Stimulated activated CD4-positive, alpha-beta T cell treated with anti-CD3 and anti-CD28 coated beads, Interleukin-2, amount 100 ng/mL, for 24 hours (primary cell): Measurements from ENCODE around the gene SRF.

ENCODE experiments used
- DNase-seq, 2 donors: peaks; one replicate each; pipeline ENCODE4 v3.0.0-alpha.2; 2020

Gene SRF

GRCh38 chr6:43184268-43184985, 13.4 kb downstream of the SRF start:
- DNase-seq = no peak

GRCh38 chr6:43185391-43185985, 14.4 kb downstream of the SRF start:
- no peak for DNase-seq

- no peak for DNase-seq
Observed at GRCh38 chr6:43186019-43186418, 14.9 kb downstream of the SRF start.

DNA sequence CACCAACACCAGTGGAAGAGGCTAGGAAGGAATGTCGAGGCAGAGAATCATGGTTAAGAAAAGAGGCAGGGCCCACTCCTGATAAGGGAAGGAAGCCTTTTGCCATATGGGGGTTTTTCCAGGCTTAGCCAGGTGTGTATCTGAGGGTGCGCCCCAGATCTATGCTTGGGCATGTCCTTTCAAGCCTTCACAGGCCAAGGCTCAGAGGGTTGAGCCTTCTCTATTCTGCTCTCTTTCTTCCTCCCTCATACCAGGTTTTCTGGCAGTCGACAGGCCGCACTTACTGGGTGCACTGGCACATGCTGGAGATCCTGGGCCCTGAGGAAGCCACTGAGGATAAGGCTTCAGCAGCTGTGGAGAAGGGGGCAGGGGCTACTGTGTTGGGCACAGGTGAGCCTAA, 15.6 kb downstream of the SRF start:
- DNase-seq = no peak

GRCh38 chr6:43187821-43188220, 16.8 kb downstream of the SRF start:
- no peak for DNase-seq

DNA sequence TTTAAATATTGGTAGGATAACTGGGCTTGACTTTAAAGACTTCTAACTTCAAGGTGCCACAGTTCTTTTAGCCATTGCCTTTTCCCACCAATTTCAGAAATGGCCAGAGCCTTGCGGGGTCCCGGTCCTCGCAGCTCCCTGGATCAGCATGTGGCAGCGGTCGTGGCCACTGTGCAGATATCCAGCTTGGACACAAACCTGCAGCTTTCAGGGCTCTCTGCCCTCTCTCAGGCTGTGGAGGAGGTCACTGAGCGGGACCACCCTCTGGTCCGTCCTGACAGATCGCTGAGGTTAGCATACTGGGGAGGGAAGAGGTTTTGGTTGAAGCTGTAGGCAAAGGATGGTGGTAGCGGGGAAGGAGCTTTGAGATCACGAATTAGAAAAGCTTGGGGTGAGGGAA, 17.4 kb downstream of the SRF start:
- no peak for DNase-seq

DNA sequence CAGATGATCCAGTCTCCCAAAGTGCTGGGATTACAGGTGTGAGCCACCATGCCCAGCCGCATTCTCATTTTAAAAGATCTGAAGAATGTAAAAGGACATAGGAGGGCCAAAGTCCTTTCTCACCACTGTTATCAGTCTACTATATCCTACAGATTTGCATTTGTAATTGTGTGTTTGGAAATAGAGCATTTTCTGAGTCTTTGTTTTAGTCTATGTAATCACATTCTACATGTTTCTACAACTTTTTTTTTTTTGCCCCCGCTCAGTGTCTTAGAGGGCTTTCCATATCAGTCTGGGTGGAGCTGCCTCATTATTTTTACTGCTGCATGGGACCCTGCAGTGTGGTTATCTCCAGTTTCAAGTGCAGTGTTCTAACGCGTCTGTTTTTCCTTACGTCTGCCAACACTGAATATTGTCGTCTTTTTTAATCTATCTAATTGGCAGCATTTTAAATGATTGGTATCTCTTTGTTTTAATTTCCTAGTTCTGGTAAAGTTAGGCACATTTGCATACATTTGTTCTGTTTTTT, 18.8 kb downstream of the SRF start:
- no peak for DNase-seq

GRCh38 chr6:43192911-43193310, 21.8 kb downstream of the SRF start:
- no peak for DNase-seq

DNA sequence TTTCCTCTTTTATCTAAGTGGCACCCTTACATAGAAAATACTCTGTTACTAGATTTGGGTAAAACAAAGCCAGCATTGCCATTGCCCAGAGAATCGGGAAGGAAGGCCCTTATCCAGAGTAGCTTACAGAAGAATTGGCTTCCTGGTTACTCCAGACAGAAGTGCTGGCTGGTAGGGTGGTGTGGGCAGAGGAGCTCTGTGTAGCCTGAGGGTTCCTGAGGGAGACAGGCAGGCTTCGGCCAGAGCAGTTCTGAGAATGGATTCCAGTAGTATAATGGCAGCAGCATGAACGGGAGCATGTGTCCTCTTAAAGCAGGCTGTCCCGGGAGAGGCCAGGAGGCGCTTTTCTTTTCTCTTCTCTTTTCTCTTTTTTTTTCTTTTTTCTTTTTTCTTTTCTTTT, 22.9 kb downstream of the SRF start:
- DNase-seq = no peak

GRCh38 chr6:43196337-43196736, 25.3 kb downstream of the SRF start:
- no peak for DNase-seq

- DNase-seq = no peak
Observed at GRCh38 chr6:43199912-43200311, 28.8 kb downstream of the SRF start.

DNA sequence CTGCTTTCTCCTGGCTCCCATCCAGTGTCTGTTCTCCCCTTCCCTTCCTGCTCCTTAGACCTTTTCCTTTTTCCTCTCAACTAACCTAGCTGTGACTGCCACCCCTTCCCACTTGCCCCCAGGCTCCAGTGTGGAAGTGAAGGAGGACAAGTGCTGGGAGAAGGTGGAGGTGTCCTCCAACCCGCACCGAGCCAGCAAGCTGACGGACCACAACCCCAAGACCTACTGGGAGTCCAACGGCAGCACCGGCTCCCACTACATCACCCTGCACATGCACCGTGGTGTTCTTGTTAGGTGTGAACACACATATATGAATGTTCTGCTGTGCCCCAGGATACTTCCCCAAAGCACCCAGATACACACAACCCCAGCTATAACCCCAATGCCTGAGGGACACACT, 29.5 kb downstream of the SRF start:
- no peak for DNase-seq

- DNase-seq = no peak
Observed at GRCh38 chr6:43202451-43202850, 31.4 kb downstream of the SRF start.

GRCh38 chr6:43203029-43203717, 32.1 kb downstream of the SRF start:
- DNase-seq = no peak

GRCh38 chr6:43203718-43204095, 32.6 kb downstream of the SRF start:
- no peak for DNase-seq

GRCh38 chr6:43204271-43205105, 33.4 kb downstream of the SRF start:
- DNase-seq = no peak

DNA sequence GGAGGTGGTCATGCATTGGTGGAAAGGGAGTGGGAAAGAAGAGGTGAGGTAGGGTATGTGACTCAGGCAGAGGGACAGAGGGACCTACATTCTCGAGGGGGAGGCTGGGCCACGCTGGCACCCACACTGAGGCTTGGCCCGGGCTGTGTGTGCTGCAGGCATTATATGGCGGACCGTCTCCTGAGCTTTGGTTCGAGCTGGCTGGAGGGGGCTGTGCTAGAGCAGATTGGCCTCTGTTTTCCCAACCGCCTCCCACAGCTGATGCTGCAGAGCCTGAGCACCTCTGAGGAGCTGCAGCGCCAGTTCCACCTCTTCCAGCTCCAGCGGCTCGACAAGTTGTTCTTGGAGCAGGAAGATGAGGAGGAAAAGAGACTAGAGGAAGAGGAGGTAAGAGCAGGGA, 34.8 kb downstream of the SRF start:
- no peak for DNase-seq

- DNase-seq = no peak
Observed at GRCh38 chr6:43207286-43207685, 36.2 kb downstream of the SRF start.

DNA sequence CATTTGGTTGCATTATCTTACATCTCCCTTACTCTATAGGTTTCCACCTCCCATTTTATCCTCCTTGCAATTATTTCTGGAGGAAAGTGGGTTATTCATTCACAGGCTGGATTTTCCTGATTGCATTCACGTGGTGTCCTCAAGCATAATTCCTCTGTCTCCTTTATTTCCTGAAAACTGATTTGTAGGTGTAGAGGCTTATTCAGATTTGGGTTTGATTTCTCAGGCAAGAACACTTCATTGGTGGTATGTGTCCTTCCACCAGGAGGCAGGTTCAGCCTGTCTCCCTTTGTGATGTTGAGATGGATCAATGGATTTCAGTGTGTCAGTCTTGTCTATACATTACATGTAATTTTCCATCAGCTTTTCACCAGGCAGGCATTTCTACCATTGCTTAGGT, 40.9 kb downstream of the SRF start:
- DNase-seq = no peak

GRCh38 chr6:43213431-43213830, 42.4 kb downstream of the SRF start:
- DNase-seq = no peak

GRCh38 chr6:43215066-43215465, 44.0 kb downstream of the SRF start:
- DNase-seq = no peak

DNA sequence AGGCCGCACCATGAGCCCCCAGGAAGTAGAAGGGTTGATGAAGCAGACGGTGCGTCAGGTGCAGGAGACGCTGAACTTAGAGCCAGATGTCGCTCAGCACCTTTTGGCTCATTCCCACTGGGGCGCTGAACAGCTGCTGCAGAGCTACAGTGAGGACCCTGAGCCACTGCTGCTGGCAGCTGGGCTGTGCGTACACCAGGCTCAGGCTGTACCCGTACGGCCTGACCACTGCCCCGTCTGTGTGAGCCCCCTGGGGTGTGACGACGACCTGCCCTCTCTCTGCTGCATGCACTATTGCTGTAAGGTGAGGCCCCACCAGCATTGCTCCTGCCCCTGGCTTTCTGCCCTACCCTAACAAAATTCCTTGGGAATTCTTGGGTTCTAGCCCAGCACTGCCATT, 45.1 kb downstream of the SRF start:
- DNase-seq = no peak

GRCh38 chr6:43217351-43217750, 46.3 kb downstream of the SRF start:
- no peak for DNase-seq
